NK-92 treated with Interleukin-12 subunit alpha and Interleukin-12 subunit beta, amount 100 ng/mL, for 24 hours (cell line): ENCODE measurements around the gene CYP26C1.
"Not testable (repeated sequence)": the region's sequence is repeated elsewhere in the genome, so short reads cannot be mapped to it uniquely, and the experiment has no call there.

Experiments used
- DNase-seq: peaks from one replicate; lab custom pipeline; 2025; lab: John Stamatoyannopoulos, UW

The CYP26C1 gene

DNA sequence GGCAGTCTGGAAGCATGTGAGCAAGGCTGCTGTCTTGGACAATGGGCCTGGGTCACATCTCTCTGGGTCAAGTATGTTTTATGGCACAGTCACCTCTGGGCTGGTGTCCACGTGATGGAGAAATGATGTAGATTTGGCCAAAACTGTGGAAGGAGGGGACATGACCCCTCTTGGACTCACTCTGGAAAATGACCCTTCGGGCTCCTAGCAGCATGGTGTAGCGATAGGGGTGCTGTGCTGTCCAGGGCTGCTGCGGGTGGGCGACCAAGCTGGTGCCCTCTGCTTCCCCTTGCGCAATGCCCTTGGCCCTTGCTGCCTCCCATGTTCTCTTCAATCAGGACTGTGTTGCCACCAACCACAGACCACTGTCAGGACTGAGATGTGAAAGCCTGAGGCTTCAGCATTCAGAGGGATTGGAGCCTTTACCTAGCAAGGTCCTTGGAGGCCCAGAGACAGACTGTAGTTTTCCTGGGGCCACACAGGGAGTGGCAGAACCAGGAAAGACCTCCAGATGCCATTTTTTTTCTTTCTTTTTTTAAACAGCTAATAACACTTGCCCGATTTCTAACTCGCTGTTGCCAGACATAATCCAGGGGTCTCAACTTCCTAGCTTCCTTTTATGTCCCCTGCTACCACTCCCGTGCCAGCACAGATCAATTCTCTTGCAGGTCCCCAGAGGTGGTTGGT, 19.2 kb downstream of the CYP26C1 start:
- no peak for DNase-seq

DNA sequence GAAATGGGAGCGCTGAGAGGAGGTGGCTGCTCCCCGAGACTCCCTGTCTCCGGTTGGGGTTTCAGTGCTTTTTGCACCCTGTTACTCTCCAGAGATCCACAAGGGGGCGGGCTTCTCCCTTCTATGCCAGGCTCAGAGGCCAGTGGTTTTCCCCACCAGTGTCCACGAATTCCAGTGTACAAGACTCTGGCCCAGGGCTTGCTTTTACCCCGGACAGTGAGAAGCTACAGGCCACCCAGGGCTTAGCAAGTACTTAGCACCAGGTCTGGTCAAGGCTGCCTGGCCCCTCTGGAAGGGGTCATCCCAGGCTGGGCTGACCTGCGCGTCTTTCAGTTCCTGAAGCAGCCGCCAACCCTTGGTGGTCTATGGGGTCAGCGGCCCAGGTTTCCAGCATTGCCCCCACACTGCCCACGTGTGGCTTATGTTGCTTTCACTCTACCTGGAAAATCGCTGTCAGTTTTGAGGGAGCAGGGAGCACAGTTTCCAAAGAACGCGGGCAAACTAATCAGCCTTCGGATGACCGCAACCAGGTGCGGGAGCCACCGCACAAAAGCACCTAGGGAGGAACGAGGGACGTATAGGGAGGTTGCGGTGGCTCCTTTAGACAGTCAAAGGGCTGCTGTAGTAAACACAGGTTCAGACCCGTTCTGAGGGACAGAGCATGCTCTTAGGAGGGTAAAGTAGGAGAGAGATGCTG, 19.9 kb downstream of the CYP26C1 start:
- no peak for DNase-seq

DNA sequence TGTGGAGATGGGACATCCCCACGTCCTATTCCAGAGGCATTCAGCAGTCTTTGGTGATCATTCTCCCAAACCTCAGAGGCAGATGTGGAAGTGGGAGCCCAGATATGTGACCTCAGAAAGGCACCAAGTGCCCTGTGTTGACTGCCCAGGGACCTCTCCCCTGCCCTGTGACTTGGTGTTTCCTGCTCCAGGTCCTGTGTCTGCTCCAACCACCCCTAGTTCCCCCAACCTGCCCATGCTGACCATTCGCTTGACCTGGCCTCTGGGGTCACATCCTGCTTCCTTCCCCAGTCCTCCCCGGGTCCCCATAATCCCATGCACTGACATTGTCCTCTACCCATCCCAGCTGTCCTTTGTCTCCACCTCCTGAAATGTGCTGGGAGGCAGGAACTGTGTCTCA, 20.7 kb downstream of the CYP26C1 start:
- no peak for DNase-seq

DNA sequence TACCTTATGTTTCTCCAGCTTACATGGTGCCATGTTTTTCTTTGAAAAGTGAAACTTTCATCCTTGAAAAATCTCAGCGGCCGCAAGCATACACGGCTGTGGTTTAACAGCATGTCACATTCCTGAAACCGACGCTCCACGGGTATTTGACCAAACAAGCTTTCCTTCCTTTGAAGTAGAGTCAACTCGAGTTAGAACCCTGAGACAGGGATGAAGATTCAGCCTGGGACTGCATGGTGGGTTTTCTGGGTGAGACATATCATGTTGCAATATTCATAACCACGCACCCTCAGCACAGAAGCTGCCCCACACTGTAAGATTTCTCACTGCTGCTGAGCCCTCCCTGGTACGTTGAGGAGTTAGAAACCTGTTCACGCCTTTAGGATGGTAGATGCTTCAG, 21.2 kb downstream of the CYP26C1 start:
- DNase-seq, result no peak

DNA sequence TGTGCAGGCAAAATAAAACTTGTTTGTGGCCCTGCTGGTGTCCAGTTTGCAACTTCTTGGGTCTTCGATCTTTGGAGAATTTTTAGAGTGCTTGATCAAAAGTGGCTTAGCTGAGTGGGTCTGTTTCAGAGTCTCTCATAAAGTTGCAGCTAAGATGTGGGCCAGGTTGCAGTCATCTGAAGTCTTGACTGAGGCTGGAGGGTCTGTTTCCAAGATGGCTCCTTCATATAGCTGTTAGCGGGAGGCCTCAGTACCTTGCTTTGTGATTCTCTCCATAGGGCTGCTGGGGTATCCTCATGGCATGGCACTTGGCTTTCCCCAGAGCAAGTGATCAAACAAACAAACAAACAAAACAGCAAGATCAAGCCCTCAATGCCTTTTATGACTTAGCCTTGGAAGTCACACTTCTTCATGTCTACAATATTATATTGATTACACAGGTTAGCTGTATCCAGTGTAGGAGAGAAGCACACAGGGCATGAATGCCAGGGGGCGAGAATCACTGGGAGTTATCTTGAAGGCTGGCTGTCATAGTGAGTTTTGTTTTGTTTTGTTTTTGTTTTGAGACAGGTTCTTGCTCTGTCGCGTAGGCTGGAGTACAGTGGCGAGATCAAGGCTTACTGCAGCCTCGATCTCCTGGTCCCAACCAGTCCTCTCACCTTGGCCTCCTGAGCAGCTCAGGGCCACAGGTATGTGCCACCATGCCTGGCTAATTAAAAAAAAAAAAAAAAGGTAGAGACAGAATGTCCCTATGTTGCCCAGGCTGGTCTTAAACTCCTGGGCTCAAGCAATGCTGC, 23.3 kb downstream of the CYP26C1 start:
- DNase-seq, result no peak

DNA sequence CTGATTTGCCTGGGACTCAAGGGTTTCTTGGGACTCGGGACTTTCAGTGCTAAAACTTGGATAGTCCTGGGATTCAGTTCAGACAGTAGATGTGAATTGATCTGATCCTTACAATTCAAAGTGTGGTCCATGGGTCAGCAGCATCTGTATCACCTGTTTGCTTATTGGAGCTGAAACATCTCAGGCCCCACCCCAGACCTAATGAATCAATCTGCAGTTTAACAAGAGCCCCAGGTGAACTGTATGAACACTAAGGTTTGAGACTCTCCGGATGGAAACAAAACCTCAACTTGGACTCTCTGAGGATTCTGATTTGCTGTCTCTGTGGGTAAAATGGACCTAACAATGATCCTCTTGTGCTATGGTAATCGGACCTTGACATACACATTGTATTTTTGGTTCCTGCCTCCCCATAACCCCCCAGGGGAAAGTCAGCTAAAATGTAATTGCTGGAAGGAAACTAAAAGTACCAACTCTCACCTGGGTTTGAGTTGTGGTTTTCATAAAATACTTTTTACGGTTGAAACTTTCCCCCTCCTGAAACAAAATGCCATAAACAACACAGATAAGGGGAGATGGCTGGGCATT, 24.8 kb downstream of the CYP26C1 start:
- DNase-seq, result no peak

DNA sequence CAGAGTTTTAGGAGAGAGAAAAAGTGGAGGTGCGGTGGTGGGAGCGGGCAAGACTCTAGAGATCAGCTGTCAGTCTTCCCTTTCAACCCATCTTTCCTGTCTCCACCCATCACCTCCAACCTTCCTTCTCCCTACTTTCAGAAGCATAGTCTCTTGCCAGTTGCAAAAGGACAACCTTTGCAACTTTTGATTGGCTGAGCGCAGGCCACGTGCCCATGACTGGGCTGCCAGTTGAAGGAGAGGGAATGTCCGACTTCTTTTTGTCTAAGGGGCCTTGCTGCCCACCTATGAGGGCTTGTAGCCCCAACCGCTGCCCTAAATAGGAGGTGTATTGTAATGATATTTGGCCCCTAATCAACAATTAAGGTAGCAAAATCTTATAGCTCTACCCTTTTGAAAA, 25.7 kb downstream of the CYP26C1 start:
- no peak for DNase-seq

DNA sequence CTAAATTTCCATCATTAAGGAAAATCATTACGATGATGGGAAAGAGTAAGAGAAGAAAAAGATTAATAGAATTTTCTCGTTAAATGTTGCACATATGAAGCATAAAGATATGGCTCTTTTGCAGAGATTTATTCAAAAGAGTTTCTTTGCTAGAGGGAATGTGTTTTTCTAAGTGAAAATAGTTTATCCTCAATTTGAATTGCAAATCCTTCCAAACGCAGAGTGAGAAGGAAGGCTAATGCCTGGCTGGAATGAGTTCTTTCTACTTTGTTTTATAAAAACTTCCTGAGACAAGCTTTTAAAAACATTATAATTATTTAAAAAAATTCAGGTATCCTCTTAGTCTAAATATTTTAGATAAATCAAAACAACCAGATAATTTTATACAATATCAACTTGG, 27.2 kb downstream of the CYP26C1 start:
- DNase-seq, result no peak

DNA sequence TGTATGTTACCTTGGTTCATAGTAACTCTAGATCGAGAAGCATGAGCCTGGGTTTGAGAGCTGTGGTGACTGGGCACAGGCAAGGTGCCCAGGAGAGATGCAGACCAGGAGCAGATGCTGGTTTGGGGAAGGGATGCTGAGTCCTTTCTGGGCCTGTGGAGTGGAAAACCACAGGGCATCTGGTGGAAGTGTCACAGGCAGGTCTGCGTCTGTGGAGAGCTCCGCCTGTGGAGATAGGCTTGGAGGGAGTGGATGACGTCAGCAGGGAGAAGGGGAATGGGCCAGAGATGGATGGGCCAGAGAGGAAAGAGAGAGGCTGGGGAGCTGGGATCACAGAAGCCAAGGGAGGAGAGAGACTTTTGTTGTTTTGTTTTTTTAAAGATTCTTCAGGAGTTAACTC, 27.9 kb downstream of the CYP26C1 start:
- DNase-seq, result no peak

DNA sequence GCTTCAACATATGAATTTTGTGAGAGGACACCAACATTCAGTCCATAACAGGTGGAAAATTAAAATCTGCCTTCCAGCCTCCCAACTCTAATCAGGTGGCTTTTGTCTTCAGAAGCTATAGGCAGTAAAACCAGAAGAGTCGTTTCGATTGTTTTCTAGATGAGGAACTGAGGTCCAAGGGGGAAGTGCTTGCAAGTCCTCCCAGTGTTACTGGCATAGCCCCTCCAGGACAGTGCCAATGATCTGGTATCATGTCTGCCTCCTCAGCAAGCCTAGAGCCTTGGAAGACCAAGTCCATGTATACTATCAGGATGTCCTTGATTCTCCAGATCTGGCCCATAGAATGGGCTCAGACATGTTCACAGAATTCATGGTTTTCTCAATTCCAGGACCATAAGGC, 30.0 kb downstream of the CYP26C1 start:
- no peak for DNase-seq

DNA sequence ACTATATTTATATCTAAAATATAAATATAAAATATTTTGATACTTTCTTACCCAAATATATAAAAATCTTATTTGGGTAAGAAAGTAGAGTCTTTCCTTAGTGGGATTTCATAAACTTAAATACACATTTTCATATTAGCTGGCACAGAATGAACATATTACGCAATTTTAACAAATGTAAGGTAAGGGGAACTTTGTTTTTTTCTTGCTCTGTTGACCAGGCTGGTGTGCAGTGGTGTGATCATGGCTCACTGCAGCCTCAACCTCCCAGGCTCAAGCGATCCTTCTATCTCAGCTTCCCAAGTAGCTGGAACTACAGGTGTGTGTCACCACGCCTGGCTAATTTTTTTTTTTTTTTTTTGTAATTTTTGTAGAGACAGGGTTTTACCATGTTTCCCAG, 31.4 kb downstream of the CYP26C1 start:
- no peak for DNase-seq

DNA sequence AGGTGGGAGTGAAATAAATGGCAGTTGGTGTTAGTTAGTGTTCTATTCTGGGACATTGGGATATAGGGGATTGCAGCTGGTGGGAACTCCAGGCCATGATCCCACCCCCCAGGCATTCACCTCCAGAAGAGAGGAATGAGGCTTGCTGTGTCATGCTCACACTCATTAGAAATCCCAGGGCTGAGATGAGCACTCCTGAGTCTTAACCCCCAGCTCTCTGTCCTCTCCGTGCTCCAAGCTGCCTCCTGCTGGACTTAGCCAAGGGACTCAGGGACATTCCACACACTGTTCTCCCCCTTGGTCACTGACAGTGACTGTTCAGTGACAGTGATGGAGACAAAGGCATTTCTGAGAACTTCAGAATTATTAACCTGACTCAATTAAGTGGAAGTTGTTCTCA, 34.6 kb downstream of the CYP26C1 start:
- DNase-seq, result no peak

DNA sequence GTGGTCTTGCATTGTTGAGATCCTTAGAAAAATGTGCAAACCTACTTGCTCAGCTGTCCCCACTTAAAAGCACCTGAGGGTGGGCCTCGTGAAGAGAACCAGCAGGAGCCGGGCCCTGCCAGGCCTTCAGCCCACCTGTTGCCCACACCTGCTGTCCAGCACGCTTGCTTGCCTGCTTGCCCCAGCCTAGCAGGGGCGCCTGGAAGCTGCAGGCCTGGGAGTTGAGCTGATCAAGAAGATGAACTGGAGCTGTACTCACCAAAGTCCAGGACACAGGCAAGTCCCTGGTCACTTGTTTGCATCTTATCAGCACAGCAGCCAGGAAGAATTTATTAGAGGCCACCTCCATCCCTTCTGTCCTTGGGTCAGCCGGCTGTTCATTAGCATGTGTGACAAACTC, 36.3 kb downstream of the CYP26C1 start:
- no peak for DNase-seq

DNA sequence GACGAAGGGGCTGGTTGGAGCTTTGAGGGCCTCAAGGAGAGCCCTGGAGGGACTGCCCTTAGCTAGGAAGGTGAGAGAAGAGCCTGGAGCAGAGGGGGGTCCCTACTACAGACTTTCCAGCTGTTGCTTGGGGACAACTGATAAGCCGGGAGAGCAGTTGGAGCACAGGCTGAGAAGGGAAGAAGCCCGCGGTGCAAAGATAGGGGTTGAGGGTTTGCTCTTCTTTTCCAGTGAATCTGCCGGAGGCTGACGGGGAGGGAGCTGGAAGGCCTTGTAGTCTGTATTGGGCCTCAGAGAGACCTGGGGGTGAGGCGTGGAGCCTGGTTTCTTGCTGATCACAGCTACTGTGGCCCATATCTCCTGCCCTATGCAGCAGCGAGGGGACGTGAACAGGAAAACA, 36.8 kb downstream of the CYP26C1 start:
- no peak for DNase-seq

DNA sequence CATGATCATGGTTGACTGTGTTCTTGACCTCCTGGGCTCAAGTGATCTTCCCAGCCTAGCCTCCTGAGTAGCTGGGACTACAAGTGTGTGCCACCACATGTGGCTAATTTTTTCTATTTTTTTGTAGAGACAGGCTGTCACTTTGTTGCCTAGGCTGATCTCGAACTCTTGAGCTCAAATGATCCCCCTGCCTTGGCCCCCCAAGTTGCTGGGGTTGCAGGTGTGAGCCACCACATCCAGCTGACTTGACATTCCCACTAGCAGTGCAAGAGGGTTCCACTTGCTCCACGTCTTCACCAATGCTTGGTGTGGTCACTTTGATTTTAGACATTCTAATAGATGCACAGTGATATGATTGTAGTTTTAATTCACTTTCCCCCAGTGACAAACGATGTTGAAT, 38.2 kb downstream of the CYP26C1 start:
- no peak for DNase-seq

DNA sequence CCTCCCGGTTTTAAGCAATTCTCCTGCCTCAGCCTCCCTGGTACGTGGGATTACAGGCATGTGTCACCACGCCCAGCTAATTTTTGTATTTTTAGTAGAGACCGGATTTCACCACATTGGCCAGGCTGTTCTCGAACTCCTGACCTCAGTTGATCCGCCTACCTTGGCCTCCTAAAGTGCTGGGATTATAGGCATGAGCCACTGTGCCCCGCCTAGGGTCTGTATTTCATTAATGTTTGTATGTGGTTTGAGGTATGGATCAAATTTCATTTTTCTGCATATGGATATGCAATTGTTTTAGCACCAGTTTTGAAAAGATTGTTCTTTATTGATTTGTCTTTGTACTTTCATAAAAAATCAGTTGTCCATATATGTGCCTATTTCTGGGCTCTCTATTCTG, 39.1 kb downstream of the CYP26C1 start:
- no peak for DNase-seq

DNA sequence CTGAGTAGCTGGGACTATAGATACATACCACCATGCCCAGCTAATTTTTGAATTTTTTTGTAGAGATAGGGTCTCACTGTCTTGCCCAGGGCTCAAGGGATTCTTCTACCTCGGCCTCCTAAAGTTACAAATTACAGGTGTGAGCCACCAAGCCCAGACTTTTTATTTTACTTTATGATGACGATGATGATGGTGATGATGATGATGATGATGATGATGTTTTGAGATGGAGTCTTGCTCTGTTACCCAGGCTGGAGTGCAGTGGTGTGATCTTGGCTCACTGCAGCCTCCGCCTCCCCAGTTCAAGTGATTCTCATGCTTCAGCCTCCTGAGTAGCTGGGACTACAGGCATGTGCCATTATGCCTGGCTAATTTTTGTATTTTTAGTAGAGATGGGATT, 40.5 kb downstream of the CYP26C1 start:
- DNase-seq, result not testable (repeated sequence)

DNA sequence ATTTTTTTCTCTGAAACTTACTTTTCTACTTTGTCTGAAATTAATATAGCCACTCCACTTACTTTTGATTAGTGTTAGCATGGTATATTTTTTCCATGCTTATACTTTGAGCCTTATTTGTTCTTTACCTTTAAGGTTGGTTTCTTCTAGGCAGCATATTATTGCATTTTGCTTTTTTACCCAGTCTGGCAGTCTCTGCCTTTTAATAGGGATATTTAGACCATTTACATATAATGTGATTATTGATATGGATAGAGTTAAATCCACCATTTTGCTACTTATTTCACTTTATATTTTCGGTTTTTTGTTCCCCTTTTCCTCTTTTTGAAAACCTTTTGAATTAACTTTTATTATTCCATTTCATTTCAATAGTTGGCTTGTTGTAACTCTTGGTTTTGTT, 43.4 kb downstream of the CYP26C1 start:
- no peak for DNase-seq

DNA sequence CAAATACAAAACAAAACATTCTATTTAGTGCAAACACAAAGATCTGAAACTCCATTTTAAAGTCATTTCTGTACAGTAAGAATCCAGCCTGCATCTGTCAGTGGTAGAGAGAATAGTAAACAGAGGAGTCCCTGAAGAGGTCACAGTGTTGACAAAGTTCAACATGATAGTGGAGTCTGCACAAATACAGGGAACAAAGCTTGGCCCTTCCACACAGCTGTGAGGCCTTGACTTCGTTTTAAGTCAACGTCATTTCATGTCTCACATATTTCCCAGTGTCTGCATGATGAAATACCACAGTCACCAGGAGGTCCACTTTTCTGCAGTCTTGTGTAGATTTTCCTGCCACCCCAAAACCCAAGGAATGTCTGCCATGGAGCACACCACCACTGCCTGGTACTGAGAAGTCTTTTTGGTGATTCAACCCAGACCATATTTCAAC, 46.1 kb downstream of the CYP26C1 start:
- no peak for DNase-seq

DNA sequence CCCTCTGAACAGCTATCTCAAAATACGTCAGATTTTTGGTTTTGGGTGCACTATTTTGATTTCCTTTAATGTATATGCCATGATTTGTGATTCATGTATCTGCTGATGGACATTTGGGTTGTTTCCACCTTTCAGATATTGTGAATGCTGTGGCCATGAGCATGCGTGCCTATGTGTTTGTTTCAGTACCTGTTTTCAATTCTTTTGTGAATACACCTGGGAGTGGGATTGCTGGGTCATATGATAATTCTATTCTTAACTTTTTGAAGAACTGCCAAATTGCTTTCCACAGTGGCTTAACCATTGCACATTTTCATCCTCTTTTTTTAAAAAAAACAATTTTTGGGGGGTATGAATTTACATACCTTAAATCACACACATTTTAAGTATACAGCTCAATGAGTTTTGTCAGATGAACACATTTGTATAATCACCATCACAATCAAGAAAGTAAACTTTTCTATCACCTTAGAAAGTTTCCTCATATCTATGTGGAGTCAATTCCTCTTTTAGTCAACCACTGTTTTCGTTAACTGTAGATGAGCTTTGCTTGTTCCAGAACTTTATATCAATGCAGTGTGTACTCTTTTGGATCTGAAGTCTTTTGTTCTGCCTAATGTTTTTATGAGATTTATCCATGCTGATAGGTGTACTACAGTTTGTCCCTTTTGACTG, 50.0 kb downstream of the CYP26C1 start:
- no peak for DNase-seq

DNA sequence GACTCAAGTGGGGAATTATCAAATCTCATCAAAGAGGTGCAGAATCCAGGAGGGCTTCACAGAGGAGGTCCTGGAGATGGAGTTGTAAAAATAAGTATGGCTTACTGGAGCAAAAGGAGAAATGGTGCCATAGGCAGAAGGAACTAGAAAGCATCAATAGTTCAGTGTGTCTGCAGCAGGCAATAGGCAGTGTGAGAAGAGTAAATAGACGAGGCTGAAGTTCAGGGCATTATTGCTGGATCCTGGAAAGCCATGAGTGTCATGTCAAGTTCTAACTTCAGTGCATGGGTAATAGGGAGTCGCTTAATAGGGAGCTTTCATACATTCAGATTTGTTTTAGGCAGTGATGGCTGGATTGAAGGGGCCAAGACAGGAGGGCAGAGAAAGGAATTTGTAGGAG, 52.4 kb downstream of the CYP26C1 start:
- no peak for DNase-seq
